AG09309 (cell line): ENCODE measurements around the gene INSC.

ENCODE experiments used
- DNase-seq: peaks from one replicate; pipeline ENCODE4 v3.0.0-alpha.2; 2010; ENCODE audit warnings: low read depth
- H3K4me3 ChIP-seq: 2 replicates; pipeline ENCODE4 v1.5.1; 2011; ENCODE audit warnings: mild to moderate bottlenecking, low read depth, low read length, moderate library complexity; ENCODE audit not compliant: control insufficient read depth
- TF ChIP-seq, protein P1 (sequence below): IDR thresholded peaks from 2 replicates; pipeline ENCODE4 v1.5.1; 2011; ENCODE audit warnings: mild to moderate bottlenecking, low read depth, low read length, inconsistent platforms; ENCODE audit not compliant: insufficient read depth, control insufficient read depth; ENCODE audit errors: missing control alignments

INSC gene

DNA sequence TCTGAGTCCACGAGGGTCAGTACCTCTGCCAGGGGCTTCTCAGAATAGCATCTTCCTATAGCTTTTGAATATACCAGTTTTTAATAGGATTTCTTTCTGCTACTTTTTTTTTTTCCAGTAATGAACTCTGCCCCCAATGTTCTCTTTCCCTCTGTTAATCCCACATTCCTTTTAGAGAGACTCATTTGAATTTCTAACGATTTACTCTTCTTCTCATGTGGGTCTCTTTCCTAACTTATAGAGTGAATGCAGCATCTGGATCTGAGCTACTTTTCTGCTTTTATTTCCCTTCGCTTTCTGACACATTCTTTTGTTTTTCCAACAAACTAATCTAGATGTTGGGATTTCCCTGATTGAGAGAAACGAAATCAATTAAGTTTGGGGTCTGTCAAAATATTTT, 71.4 kb downstream of the INSC start:
- TF ChIP-seq, protein P1, sequence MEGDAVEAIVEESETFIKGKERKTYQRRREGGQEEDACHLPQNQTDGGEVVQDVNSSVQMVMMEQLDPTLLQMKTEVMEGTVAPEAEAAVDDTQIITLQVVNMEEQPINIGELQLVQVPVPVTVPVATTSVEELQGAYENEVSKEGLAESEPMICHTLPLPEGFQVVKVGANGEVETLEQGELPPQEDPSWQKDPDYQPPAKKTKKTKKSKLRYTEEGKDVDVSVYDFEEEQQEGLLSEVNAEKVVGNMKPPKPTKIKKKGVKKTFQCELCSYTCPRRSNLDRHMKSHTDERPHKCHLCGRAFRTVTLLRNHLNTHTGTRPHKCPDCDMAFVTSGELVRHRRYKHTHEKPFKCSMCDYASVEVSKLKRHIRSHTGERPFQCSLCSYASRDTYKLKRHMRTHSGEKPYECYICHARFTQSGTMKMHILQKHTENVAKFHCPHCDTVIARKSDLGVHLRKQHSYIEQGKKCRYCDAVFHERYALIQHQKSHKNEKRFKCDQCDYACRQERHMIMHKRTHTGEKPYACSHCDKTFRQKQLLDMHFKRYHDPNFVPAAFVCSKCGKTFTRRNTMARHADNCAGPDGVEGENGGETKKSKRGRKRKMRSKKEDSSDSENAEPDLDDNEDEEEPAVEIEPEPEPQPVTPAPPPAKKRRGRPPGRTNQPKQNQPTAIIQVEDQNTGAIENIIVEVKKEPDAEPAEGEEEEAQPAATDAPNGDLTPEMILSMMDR, result no peak
- no peak overlapping the region for H3K4me3 ChIP-seq
- DNase-seq, result no peak

DNA sequence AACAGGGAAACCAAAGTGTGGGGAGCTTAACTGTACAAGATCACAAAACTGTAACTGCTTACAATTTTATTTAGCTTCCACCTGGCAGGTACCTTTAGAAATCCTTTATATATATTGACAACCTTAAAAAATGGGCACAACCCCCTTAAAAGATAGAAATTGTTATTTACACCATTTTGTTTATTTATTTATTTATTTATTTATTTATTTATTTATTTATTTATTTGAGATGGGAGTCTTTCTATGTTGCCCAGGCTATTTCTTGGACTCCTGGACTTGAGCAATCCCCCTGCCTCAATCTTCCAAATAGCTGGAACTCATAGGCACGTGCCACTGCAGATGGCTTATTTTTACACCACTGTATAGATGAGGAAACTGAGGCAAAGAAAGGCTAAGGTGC, 74.5 kb downstream of the INSC start:
- TF ChIP-seq, protein P1, result no peak
- no peak overlapping the region for H3K4me3 ChIP-seq
- no peak for DNase-seq

DNA sequence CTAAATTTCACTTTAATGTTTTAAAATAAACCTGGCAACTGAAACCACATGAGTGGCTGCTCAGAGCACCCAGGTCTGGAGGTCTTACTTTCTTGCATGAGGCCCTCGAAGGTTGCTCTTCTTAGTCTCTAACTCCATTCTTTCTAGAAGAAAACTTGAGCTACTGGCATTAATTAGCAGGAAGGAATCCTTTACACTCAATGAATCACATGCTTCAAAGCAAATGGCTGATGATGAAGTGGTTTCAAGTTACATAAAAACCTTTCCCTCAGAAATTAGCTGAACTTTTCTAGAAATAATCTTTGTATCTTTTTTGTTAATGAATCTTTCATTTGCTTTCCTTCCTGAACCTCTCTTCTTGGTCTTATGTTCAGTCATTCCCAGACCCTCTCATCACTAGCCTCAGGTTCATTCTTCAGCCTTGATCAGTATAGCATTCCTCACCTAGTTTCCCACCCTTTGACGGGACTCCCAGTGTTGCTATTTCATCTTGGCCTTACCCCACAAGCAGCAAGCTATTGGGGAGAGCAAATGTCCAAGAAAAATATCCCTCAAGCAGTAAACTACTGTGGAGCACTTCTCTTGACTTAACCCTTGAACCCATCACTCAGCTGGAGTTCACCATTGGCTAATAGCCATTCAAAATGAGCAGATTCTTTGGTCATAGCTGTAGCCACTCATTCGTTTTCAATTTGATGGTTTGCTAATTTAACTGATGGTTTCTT, 75.1 kb downstream of the INSC start:
- H3K4me3 ChIP-seq, result no peak overlapping the region
- no peak for DNase-seq
- TF ChIP-seq, protein P1, result no peak

DNA sequence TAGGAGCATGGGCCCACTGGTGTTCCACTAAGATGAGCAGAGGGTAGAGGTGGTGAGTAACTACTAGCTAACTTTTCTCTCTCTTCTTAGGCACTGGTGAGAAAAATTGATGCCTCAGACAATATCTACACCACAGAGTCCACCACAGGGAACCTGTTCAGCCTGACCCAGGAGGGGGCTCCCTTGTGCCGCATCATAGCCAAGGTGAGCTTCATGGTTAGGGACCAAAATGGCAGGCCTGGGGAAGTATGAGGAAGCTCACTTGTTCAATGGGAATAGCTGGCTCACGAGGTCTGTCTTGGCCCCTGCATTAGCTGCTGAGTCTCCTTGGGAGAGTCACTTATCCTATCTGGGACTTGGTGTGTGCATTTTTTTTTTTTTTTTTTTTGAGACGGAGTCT, 75.9 kb downstream of the INSC start:
- TF ChIP-seq, protein P1, result no peak
- no peak overlapping the region for H3K4me3 ChIP-seq
- DNase-seq, result no peak

DNA sequence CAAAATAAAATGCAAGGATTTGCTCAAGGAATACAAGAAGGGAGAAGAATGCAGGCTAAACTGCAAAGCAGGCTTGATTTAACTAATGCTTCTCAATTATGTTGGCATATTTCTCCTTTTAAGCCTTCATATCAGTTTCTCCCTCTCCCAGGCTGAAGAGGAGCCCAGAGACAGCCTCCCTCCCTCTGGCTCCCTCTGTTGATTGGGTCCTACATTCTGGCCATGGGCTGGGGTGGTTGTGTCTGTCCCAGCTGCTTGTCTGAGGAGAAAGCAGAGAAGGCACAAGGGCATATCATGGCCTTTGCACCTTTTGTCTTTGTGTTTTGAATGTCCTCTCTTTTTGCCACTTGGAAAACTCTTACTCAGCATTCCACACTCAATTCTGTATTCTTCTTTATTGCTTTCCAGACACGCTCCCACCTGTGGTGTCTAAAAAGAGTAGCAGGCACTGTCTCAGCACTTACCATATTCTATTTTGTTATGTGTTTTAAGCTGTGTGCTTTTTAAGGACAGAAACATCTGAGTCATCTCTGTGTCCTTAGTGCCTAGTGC, 77.4 kb downstream of the INSC start:
- no peak overlapping the region for H3K4me3 ChIP-seq
- DNase-seq, result no peak

DNA sequence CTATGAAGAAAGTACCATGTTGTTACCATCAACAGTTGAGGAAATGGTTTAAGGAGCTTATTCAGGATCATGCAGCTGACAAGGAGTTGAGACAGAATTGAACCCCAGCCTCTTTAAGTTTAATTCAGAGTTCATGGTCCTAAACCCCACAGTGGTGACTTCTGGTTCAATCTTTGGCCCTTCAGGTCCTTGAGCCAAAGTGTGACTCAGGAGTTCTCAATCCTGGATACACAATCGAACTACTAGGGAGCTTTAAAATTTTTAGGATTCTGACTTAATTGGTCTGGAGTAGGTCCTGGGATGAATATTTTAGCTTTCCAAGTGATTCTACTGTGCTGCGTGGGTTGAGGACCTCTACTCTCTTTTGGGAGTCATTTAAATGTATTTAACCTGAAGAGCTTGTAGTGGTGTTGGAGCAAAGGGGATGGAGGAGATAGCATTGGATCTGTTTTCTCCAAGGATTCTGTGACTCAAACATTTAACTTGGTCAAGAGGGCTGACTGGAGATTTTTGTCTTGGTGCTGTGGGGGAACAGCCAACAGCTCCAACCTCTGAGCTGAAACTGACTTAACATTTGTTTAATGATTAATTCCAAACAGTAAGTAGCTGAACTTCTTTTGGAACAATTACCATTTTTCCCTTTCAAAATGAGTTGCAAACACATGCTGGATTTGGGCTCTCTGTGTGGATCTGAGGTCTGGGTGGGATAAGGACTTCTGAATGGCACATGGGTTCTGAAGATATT, 80.1 kb downstream of the INSC start:
- DNase-seq, result no peak
- TF ChIP-seq, protein P1, result no peak
- H3K4me3 ChIP-seq, result no peak overlapping the region

More for the DNA sequence above, 77.4 kb downstream of the INSC start:
- TF ChIP-seq, protein P1, result no peak
